GM18517 (cell line): ENCODE data around the gene CADPS.

Experiments used
- ATAC-seq: cut with Tn5 transposase; IDR thresholded peaks from one replicate; pipeline ENCODE4 v1.9.1; 2021; ENCODE audit warnings: mild to moderate bottlenecking, moderate library complexity; ENCODE audit not compliant: unreplicated experiment

Gene CADPS

GRCh38 chr3:62653796-62654195 is 221.4 kb downstream of the CADPS start:
- ATAC-seq = no peak

GRCh38 chr3:62647711-62648110 is 227.5 kb downstream of the CADPS start:
- no peak for ATAC-seq

- ATAC-seq = no peak
Measured at GRCh38 chr3:62644493-62644892, 230.7 kb downstream of the CADPS start.

- ATAC-seq = no peak
Measured at GRCh38 chr3:62638316-62638715, 236.9 kb downstream of the CADPS start.

GRCh38 chr3:62636235-62636826 is 238.9 kb downstream of the CADPS start:
- no peak for ATAC-seq

- no peak for ATAC-seq
Measured at GRCh38 chr3:62632510-62633294, 242.5 kb downstream of the CADPS start.

- no peak for ATAC-seq
Measured at GRCh38 chr3:62631488-62631887, 243.7 kb downstream of the CADPS start.

- ATAC-seq = no peak
Measured at GRCh38 chr3:62630664-62631063, 244.6 kb downstream of the CADPS start.

- ATAC-seq = no peak
Measured at GRCh38 chr3:62625268-62625667, 249.9 kb downstream of the CADPS start.

- ATAC-seq = no peak
Measured at GRCh38 chr3:62624185-62624584, 251.0 kb downstream of the CADPS start.

GRCh38 chr3:62622553-62623174 is 252.6 kb downstream of the CADPS start:
- ATAC-seq = no peak

GRCh38 chr3:62621925-62622324 is 253.3 kb downstream of the CADPS start:
- no peak for ATAC-seq

GRCh38 chr3:62621176-62621575 is 254.0 kb downstream of the CADPS start:
- ATAC-seq = no peak

GRCh38 chr3:62615258-62615849 is 259.9 kb downstream of the CADPS start:
- ATAC-seq = no peak

- ATAC-seq = no peak
Measured at GRCh38 chr3:62614527-62614926, 260.7 kb downstream of the CADPS start.

GRCh38 chr3:62611541-62612240 is 263.5 kb downstream of the CADPS start:
- ATAC-seq = no peak

- no peak for ATAC-seq
Measured at GRCh38 chr3:62607287-62608029, 267.8 kb downstream of the CADPS start.

- ATAC-seq = no peak
Measured at GRCh38 chr3:62605413-62606068, 269.7 kb downstream of the CADPS start.

GRCh38 chr3:62604751-62605351 is 270.4 kb downstream of the CADPS start:
- ATAC-seq = no peak

GRCh38 chr3:62604298-62604697 is 270.9 kb downstream of the CADPS start:
- no peak for ATAC-seq
